ENCODE data around the gene ANKRD26.

ANKRD26 gene

GRCh38 chr10:27019827-27020226, 80.5 kb downstream of the ANKRD26 start:
- no peak for DNase-seq

- DNase-seq: no peak
Measured at GRCh38 chr10:26997610-26998009, 102.7 kb downstream of the ANKRD26 start.

GRCh38 chr10:26994743-26995142, 105.6 kb downstream of the ANKRD26 start:
- DNase-seq: no peak

- no peak for DNase-seq
Measured at GRCh38 chr10:26987851-26988250, 112.4 kb downstream of the ANKRD26 start.

GRCh38 chr10:26983156-26983555, 117.1 kb downstream of the ANKRD26 start:
- no peak for DNase-seq

- no peak for DNase-seq
Measured at GRCh38 chr10:26982058-26982457, 118.2 kb downstream of the ANKRD26 start.

GRCh38 chr10:26981232-26981824, 119.0 kb downstream of the ANKRD26 start:
- peak; percentile 31 for DNase-seq

GRCh38 chr10:26978519-26978918, 121.8 kb downstream of the ANKRD26 start:
- no peak for DNase-seq

- DNase-seq: no peak
Measured at GRCh38 chr10:26977635-26978034, 122.7 kb downstream of the ANKRD26 start.

- no peak for DNase-seq
Measured at GRCh38 chr10:26970667-26971066, 129.6 kb downstream of the ANKRD26 start.

GRCh38 chr10:26969145-26969926, 131.0 kb downstream of the ANKRD26 start:
- DNase-seq: no peak

GRCh38 chr10:26962835-26963234, 137.5 kb downstream of the ANKRD26 start:
- no peak for DNase-seq

GRCh38 chr10:26960308-26960707, 140.0 kb downstream of the ANKRD26 start:
- no peak for DNase-seq

GRCh38 chr10:26959841-26960240, 140.5 kb downstream of the ANKRD26 start:
- DNase-seq: no peak

All from hematopoietic multipotent progenitor cell treated with erythropoietin and hydrocortisone succinate and interleukin-3 and kit ligand, for 4 days (in vitro differentiated cells).